ENCODE measurements around the gene CLHC1. TPM values are rescaled to one million over a fixed set of nuclear protein-coding genes. Genes with fewer than 3 reads are reported as not detected.
A peak's percentile ranks its signal among the peaks of the same experiment; 100 is the strongest.

CLHC1 gene
- total RNA-seq, 1 experiment from 2014 or later, result 3.0 TPM

DNA sequence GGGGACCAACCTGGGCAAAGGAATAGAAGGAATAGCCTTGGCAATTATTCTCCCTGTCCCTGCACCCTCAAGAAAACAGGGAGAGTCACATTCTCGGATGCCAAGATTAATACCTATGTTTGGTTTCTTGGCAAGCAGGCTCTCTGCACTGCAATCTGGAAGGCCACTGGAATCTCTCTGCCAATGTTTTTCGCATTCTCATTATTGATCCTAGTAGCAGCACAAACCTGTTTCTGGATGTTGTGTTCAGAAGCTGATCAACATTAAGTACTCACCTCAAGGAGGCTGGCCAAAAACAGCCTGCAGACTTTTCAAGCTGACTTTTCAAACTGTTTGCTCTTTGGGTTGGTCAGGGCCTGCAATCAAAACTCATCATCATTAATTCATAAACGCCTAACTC lies 62.2 kb downstream of the CLHC1 start:
- no peak for DNase-seq (ENCODE audit: low read depth)

DNA sequence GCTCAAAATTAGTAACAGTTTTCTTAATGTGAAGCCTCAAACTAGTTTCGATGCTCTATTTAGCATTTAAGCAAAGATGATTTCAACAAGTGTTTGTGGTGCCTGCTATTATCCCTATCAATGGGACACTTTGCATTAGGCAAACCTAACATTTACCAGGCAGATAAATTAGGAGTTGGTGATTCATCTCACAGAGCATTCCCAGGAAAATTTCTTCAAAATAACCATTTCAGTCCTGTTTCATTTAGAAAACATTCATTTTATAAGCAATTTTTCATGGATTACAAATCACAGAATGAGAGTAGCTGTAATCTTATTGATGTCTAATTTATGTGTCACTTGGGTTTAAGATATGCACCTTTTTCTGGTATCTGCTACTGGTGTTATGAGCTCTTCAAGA lies 62.7 kb downstream of the CLHC1 start:
- no peak for DNase-seq (ENCODE audit: low read depth)

- peak; percentile 80 for DNase-seq (ENCODE audit: low read depth)
Measured at GRCh38 chr2:55168221-55169154, 63.6 kb downstream of the CLHC1 start.

DNA sequence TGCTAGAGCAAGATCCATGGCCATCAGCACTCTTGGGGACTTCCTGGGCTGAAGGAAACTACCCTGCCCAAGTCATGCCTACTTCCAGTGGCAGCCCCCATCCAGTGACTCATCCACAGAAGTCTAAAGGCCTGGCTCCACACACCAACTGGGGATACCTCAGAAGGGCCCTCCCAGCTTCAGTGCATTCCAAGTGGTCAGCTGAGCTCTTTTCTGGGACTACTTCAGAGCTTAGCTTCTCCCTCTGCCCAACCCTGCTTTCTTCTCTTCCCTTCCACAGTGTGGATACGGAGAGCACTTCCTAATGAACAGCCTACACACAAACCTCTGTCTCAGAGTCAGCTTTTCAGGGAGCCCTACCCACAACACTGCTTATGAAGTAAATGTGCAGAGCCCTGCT lies 66.5 kb downstream of the CLHC1 start:
- DNase-seq (ENCODE audit: low read depth), result peak; percentile 91

DNA sequence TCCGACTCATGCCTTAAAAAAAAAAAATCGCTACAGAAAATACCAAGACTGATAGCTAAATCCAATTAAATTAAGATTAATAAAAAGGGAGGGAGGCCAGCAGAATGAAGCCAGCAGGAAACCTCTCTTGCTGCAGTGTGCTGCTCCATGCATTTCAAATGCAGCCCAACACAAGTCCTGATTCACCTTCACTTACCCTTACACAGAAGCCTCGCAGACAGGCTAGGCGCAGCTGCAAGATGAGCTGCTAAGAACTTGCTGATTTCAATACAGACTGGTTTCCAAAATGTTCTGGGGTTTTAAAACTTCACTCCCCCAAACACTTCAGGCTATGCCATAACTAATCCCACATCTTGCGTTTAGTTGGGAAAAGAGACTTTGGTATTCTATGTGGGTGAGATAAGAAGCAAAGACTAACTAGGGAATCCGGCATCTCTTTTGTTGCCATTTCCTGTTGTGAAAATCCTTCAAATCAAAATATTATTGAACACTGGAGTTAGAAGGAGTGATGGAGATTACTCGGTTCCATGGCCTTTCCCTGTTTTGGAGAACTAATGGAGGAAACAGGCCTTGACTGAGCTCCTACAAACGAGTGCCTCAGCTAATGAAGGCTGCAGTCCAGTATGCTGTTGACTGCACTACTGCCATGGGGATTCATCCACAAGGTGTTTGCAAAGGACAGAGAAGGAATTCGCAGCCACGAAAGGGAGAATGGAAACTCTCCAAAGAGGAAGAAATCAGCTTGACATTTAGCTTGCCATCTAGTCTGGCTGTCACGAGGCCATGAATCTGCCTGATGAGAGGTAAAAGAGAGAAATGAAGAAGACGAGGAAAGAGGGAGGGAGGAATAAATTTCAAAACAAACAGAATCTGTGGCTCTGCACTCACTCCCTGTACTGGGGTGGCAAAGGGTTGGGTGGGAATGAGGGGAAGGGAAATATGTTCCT lies 67.3 kb downstream of the CLHC1 start:
- no peak for DNase-seq (ENCODE audit: low read depth)

GRCh38 chr2:55163941-55164390 lies 68.1 kb downstream of the CLHC1 start:
- DNase-seq (ENCODE audit: low read depth), result no peak

DNA sequence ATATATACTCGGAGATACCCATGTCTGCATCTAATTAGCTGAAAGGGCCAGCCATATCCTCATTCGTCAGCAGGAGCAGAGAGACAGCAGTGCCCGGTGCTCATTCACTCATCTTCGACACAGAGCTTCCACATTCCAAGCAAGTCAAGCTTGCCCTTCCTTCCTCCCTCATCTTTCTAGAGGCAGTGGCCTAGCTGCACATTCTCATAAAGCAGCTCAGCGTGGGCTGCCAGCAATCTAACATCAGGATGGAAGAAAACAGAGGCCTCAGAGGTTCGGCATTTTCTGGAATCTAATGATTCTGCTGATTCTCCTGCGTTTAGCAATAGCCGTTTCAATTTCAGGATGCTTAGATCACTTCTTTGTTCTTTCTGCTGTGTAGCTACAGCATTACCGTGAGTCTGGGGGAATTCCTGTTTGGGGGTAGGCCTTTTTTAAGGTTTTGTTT lies 68.8 kb downstream of the CLHC1 start:
- DNase-seq (ENCODE audit: low read depth), result no peak

DNA sequence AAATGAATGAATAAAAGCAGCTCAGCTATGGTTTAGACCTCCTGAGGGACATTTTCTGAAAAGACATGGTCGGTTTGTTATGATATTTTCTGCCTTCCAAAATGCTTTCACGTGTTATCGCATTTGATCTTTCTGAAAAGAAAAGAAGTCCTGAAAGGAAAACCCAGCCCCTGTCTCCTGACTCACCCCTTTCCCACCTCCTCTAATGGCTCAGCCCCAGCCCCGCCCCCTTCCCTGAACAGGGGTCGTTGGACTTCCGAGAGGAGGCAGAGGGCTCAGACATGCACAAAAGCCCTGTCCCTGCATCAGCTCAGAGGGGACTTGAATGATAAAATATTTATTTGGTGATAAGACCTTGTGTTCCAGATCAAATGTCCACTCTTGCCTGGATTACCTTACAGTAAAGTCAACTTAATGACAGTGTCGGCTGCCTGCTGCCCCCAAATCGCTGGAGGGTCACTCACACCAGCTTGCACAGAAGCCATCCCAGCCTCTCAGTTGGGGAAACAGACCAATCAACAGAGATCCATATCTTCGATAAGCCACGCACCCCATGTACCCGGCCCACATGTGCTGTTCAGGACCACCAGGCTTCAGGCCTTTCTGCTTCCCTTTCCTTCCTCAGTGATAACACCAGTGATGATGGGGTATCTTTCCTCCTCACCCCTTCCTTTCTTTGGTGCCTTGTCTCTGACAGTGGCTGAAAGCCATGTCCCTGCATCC lies 69.6 kb downstream of the CLHC1 start:
- no peak for DNase-seq (ENCODE audit: low read depth)

GRCh38 chr2:55161295-55162210 lies 70.5 kb downstream of the CLHC1 start:
- DNase-seq (ENCODE audit: low read depth), result no peak

GRCh38 chr2:55160422-55160821 lies 71.7 kb downstream of the CLHC1 start:
- no peak for DNase-seq (ENCODE audit: low read depth)

DNA sequence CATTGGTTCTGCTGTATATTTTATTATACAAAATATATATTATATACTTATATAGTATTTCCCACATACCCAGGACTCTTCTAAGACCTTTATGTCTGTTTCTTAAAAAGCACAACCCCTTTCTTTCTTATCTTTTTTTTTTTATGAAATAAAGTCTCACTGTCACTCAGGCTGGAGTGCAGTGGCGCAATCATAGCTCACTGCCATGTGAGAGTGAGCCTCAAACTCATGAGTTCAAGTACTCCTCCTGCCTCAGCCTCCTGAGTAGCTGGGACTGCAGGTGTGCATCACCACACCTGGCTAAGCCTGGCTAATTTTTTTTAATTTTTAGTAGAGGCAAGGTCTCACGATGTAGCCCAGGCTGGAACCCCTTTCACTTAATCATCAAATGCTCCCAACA lies 72.3 kb downstream of the CLHC1 start:
- no peak for DNase-seq (ENCODE audit: low read depth)

DNA sequence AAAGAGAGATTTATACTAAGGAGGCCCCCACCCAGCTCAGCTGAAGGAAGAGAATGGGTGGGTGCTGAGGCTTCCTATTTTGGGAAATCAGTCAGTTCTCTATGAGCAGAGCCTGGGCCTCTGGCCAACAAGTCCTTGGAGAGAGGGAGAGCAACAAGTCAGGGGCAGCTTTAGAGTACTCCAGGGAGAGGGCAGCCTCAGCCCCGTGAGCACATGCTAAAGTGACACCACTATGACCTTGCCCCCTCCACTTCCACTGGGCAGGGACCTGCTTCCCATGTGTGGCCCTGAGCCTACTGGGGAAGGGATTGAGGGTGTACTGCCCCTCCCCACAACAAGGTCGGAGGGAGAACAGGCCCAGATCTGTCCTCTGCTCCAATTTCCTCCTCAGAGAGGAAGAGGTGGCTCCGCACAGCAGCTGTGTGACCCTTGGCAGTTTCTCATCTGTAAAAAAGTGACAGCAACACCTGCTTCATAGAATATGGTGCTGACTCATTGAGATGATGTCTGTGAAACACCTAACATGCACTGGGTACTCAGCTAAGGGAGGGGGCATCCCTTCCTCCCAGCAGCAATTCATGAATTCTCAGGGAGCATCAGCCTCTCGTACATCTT lies 72.9 kb downstream of the CLHC1 start:
- DNase-seq (ENCODE audit: low read depth), result peak; percentile 98

- no peak for DNase-seq (ENCODE audit: low read depth)
Measured at GRCh38 chr2:55158111-55158814, 73.8 kb downstream of the CLHC1 start.

- DNase-seq (ENCODE audit: low read depth), result peak; percentile 77
Measured at GRCh38 chr2:55157474-55157884, 74.6 kb downstream of the CLHC1 start.

GRCh38 chr2:55156984-55157383 lies 75.1 kb downstream of the CLHC1 start:
- no peak for DNase-seq (ENCODE audit: low read depth)

- no peak for DNase-seq (ENCODE audit: low read depth)
Measured at GRCh38 chr2:55156326-55156725, 75.8 kb downstream of the CLHC1 start.

- peak; percentile 78 for DNase-seq (ENCODE audit: low read depth)
Measured at GRCh38 chr2:55155764-55156281, 76.3 kb downstream of the CLHC1 start.

DNA sequence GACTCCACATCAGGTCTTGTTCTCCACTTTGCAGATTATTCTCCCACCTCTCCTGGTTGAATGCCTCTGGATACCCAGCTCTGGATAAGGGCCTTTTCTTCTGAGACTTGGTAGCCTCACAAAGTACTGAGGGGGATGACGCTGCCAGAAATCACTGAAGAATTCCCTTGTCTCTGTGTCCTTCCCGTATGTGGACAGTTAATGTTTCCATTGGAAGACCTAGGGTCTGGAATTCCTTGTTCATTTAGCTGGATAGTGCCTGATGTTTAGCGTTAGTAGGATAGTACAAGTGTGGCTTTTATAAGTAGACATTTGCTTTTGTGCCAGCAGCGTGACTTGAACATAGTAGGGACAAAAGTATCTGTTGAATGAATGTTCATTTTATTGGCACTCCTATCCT lies 76.9 kb downstream of the CLHC1 start:
- no peak for DNase-seq (ENCODE audit: low read depth)

GRCh38 chr2:55154525-55155030 lies 77.5 kb downstream of the CLHC1 start:
- DNase-seq (ENCODE audit: low read depth), result no peak
